OCI-M1 (cell line): ENCODE measurements around the gene KIF26B.
A peak's percentile ranks its signal among the peaks of the same experiment; 100 is the strongest.
"Not testable (repeated sequence)": the region's sequence is repeated elsewhere in the genome, so short reads cannot be mapped to it uniquely, and the experiment has no call there.

ENCODE experiments used
- DNase-seq: peaks from one replicate; lab custom pipeline; 2025; lab: John Stamatoyannopoulos, UW

The KIF26B gene

DNA sequence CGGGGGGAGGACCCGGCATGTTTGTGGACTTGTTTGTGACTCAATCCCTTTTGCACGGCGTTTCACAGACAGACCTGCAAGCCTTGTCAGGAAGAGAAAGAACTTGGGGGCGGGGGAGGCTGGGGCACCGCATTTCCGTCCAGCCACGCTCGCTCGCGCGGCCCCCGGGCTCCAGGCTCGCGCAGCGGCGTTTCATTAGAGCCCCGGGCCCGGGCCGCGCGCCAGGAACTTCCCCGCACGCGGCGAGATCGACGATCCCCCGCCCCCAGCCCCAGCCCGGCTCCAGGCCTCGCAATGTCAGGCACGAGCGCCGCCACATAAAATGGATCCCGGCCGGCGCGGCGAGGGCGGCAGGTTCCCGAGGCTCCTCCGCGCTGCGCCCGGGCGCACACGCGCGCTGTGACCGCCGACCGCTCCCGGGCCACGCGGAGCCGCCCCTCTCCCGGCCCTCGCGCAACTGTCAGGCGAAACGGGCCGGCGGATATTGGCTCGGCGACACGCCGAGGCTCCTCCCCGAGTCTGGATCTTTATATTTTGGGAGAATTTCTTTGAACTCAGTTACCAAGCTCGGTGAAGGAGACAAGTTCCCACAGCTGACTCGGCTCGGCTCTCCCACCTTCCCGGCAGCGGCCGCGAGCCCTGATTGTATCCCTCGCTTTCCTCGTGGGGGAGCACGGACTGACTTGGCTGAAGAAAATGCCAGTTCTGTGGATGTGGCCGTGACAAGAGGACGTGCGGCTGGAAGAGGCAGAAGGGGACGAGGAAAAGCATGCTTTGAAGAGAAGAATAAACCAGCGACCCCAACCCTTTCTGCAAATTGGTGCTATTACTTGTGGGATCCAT lies at the start of gene KIF26B:
Gene KIF26B (plus strand): TSS at position 557 of the 843 bp plus-strand sequence. CDS start 440 bp downstream, outside the sequence.
- DNase-seq: peak; percentile 11

DNA sequence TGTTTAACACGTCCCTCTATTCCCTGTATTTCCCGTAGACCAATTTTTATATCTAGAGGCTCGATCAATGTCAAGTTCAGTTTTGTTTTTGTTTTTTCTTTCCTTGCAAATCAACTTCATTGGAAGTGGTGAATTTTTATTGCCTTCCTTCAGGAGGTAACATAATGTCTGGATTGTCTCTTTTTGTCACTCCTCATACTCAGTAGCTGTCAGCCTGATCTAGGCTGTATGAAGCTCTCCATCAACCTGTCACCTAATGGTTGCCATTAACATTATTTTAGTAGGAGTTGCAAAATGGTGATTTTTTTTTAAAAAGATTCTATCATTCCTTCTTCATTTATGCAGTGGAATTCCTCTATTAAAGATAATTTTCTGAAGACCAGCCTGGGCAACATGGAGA lies 49.7 kb upstream of the KIF26B start:
- no peak for DNase-seq

GRCh38 chr1:245105815-245106410 lies 48.9 kb upstream of the KIF26B start:
- DNase-seq: no peak

- DNase-seq: no peak
Observed at GRCh38 chr1:245107776-245108114, 47.0 kb upstream of the KIF26B start.

GRCh38 chr1:245108246-245108645 lies 46.5 kb upstream of the KIF26B start:
- no peak for DNase-seq

DNA sequence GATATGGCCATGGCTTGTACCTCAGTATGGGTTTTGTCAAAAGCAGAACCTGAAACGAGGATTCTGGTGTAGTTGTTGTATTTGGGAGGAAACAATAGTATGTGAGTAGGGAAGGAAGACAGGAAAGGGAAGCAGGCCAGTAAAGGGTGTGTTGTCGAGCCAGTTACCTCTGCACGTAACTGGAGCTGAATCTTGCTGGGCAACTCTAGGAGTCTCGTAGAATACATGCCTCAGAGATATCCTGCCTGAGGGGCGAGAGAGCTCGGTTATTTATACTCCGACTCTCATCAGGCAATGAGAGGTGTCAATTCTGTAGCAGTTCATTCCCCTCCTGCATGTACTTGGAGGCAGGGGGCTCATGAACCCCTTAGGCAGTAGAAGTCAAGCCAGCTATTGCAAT lies 45.9 kb upstream of the KIF26B start:
- DNase-seq: no peak

- peak; percentile 16 for DNase-seq
Observed at GRCh38 chr1:245110406-245110805, 44.4 kb upstream of the KIF26B start.

- no peak for DNase-seq
Observed at GRCh38 chr1:245111073-245111472, 43.7 kb upstream of the KIF26B start.

GRCh38 chr1:245113649-245114048 lies 41.1 kb upstream of the KIF26B start:
- no peak for DNase-seq

DNA sequence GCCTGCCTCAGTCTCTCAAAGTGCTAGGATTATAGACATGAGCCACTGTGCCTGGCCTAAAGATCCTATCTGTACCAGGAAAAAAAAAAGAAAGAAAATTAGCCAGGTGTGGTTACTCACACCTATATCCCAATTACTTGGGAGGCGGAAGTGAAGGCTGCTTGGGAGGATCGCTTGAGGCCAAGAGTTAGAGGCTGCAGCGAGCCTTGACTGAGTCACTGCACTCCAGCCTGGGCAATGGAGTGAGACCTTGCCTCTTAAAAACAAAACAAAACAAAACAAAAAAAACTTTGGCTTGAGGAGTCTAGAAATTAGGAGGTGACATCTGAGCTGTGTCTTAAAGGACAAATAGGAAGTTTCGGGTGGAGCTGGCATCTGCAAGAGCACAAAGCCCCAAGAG lies 38.7 kb upstream of the KIF26B start:
- DNase-seq: no peak

- DNase-seq: no peak
Observed at GRCh38 chr1:245116751-245117150, 38.0 kb upstream of the KIF26B start.

- DNase-seq: no peak
Observed at GRCh38 chr1:245118066-245118465, 36.7 kb upstream of the KIF26B start.

GRCh38 chr1:245118806-245119205 lies 36.0 kb upstream of the KIF26B start:
- DNase-seq: no peak

- no peak for DNase-seq
Observed at GRCh38 chr1:245121523-245121922, 33.3 kb upstream of the KIF26B start.

DNA sequence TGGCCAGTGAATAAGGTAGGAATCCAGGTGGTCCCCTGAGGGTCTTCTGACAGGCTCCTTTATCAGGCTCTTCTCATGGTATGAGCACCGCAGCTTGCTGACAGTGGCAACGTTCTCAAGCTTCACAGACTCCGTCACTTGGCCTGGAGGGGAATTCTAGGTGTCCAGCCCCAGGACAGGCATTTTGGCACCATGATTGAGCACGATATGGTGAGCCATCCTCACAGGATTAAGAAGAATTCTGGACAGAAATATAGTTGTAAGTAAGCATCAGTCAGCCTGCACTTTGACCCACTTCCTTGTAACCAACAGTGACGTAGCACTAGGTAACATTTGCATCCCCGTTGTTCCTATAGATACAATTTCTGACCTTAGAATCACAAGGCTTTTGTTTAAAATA lies 30.5 kb upstream of the KIF26B start:
- DNase-seq: no peak

DNA sequence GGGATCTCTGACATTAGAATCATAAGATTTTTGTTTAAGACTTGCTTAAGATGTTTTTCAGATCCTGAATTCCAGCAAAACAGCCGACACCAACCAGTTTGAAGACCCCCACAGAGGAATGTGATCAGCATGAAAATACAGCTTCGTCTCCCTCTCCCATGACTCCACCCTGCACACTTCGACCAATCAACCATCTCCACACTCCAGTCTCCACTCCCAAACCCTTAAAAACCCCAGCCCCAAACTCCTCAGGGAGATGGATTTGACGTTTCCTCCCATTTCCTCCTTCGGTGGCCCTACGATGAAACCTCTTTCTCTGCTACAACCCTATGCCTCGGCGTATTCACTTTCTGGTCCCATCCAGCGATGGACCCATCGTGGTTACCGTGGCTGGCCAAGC lies 30.1 kb upstream of the KIF26B start:
- DNase-seq: no peak

DNA sequence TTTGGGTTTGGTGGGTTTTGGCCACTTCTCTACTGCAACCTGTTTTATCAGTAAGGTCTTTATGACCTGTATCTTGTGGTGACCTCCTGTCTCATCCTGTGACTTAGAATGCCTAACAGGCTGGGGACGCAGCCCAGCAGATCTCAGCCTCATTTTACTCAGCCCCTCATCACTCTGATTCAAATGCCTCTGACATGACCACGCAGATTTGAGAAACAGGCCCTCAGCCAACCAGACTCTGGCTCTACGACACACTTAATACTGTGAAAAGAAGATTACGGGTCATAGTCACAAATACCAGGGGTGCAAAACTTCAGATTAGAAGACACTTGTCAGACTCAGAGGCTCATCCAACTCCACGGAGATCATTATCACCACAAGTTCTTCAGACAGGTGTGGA lies 28.3 kb upstream of the KIF26B start:
- DNase-seq: no peak

- no peak for DNase-seq
Observed at GRCh38 chr1:245128381-245129101, 26.2 kb upstream of the KIF26B start.

DNA sequence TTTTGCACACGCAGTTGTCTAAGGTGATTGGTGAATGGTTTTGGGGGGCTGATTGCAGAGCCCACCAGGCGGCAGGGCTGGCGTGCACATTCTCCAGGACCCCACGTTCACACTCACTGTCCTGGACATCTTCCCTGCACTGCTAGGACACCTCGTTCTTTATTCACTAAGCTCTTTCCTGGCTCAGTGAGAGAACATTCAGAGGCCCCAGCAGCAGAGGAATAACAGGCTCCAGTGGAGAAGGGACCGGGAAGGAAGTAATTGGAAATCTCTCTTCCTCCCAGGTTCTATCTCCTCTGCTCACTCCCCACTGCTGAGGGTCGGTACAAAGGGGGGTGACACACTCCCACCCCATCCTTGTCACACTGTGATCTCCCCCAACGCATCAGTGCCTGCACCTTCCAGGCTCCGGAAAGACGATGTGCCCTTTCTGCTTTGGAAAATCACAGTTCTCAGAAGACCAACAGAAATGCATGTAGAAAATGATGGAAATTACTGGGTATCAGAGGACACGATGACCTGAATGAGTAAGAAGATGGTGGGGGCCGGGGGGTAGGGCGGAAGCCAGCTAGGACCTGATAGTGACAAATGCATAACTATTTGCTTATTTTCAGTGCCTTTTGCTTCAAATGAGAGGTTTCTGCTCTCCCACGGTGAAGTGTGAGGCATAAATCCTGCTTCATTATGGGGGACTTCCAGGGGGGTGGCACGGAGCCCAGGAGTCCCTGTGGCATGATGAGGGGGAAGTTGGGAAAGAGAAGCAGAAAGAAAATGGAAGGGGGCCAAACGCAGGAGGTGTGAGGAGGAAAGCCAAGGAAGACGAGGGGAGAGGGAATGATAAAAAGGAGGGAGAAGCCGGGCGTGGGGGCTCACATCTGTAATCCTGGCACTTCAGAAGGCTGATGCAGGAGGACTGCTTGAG lies 25.2 kb upstream of the KIF26B start:
- no peak for DNase-seq

- not testable (repeated sequence) for DNase-seq
Observed at GRCh38 chr1:245130281-245131025, 24.3 kb upstream of the KIF26B start.

GRCh38 chr1:245131026-245131393 lies 23.8 kb upstream of the KIF26B start:
- no peak for DNase-seq
